CD14-positive monocyte (primary cell): Measurements from ENCODE around the gene HYDIN. TPM values are rescaled to one million over a fixed set of nuclear protein-coding genes. Genes with fewer than 3 reads are reported as not detected.

Experiments used
- DNase-seq, 3 donors: peaks; one replicate each; pipeline ENCODE4 v3.0.0-alpha.2; 2011 to 2022
- H2AFZ ChIP-seq: 2 replicates; pipeline ENCODE4 v1.6.0; 2012; ENCODE audit warnings: mild to moderate bottlenecking, low read depth, low read length, inconsistent platforms; ENCODE audit not compliant: insufficient read depth, poor library complexity, severe bottlenecking
- H3K27ac ChIP-seq, 2 donors: 1 replicate in 1 of 2; 2 replicates in 1 of 2; pipeline ENCODE4 v1.5.1; 2012 to 2013; ENCODE audit warnings: low read length in 2 of 2, control low read depth in 1 of 2, inconsistent platforms in 1 of 2, low read depth in 1 of 2, mild to moderate bottlenecking in 1 of 2
- H3K27me3 ChIP-seq, 2 donors: one replicate each; pipeline versions ENCODE4 v1.6.0 to v1.6.1; 2011 to 2013; ENCODE audit warnings: low read length in 2 of 2; ENCODE audit not compliant: control insufficient read depth in 2 of 2, insufficient read depth in 2 of 2
- H3K36me3 ChIP-seq, 2 donors: replicated peaks in 1 of 2; 1 replicate in 1 of 2; 2 replicates in 1 of 2; pipeline versions ENCODE4 v1.5.1 to v1.6.1; 2012 to 2013; ENCODE audit warnings: low read length in 2 of 2, control low read depth in 1 of 2, inconsistent platforms in 1 of 2, mild to moderate bottlenecking in 1 of 2; ENCODE audit not compliant: insufficient read depth in 2 of 2, control insufficient read depth in 1 of 2
- H3K4me1 ChIP-seq, 2 donors: 1 replicate in 1 of 2; 2 replicates in 1 of 2; pipeline versions ENCODE4 v1.5.1 to v1.6.1; 2012 to 2013; ENCODE audit warnings: low read length in 2 of 2, control low read depth in 1 of 2, inconsistent platforms in 1 of 2, mild to moderate bottlenecking in 1 of 2, moderate library complexity in 1 of 2; ENCODE audit not compliant: insufficient read depth in 2 of 2, control insufficient read depth in 1 of 2
- H3K4me2 ChIP-seq: replicated peaks from 2 replicates; pipeline ENCODE3; 2012; ENCODE audit warnings: low read length, moderate library complexity, mild to moderate bottlenecking; ENCODE audit not compliant: poor library complexity, severe bottlenecking; ENCODE audit errors: extremely low read depth
- H3K4me3 ChIP-seq, 3 experiments: fragments of 200-600 bp in 1 of 3; sonication (generic) in 1 of 3; replicated peaks in 1 of 3; 1 replicate in 2 of 3; 2 replicates in 1 of 3; pipeline ENCODE4 v1.5.1; 2011 to 2013; ENCODE audit warnings: low read length in 3 of 3, mild to moderate bottlenecking in 3 of 3, control low read depth in 2 of 3, low read depth in 2 of 3, inconsistent platforms in 1 of 3, moderate library complexity in 1 of 3
- H3K79me2 ChIP-seq: 2 replicates; pipeline ENCODE4 v1.6.0; 2012; ENCODE audit warnings: mild to moderate bottlenecking, control low read depth, inconsistent platforms, low read length, moderate library complexity; ENCODE audit not compliant: insufficient read depth
- H3K9ac ChIP-seq: 2 replicates; pipeline ENCODE4 v1.6.0; 2017; ENCODE audit warnings: low read length, mild to moderate bottlenecking; ENCODE audit not compliant: insufficient read depth, poor library complexity, severe bottlenecking
- H3K9me3 ChIP-seq, 2 donors: replicated peaks in 1 of 2; 1 replicate in 1 of 2; 2 replicates in 1 of 2; pipeline versions ENCODE4 v1.5.1 to v1.6.1; 2012 to 2013; ENCODE audit warnings: low read length in 2 of 2, control low read depth in 1 of 2; ENCODE audit not compliant: control insufficient read depth in 1 of 2, insufficient read depth in 1 of 2
- H4K20me1 ChIP-seq: 2 replicates; pipeline ENCODE4 v1.6.0; 2012; ENCODE audit warnings: mild to moderate bottlenecking, low read length, control low read depth, moderate library complexity; ENCODE audit not compliant: insufficient read depth
- H3K27ac Mint-ChIP-seq, 7 donors: one replicate each; pipeline ENCODE4 v1.8.0; 2020; ENCODE audit warnings: mild to moderate bottlenecking in 7 of 7, mixed read lengths in 7 of 7, moderate library complexity in 6 of 7, inconsistent platforms in 2 of 7
- H3K27me3 Mint-ChIP-seq, 3 donors: one replicate each; pipeline ENCODE4 v1.8.0; 2021 to 2022; ENCODE audit warnings: low read depth in 3 of 3, mild to moderate bottlenecking in 3 of 3, mixed read lengths in 3 of 3, moderate library complexity in 3 of 3, inconsistent platforms in 1 of 3
- H3K36me3 Mint-ChIP-seq, 2 donors: one replicate each; pipeline ENCODE4 v1.8.0; 2020; ENCODE audit warnings: mixed read lengths in 2 of 2, inconsistent platforms in 1 of 2, mild to moderate bottlenecking in 1 of 2
- H3K4me1 Mint-ChIP-seq: one replicate; pipeline ENCODE4 v1.8.0; 2020; ENCODE audit warnings: mild to moderate bottlenecking, mixed read lengths
- H3K4me3 Mint-ChIP-seq, 2 donors: one replicate each; pipeline ENCODE4 v1.8.0; 2020; ENCODE audit warnings: mild to moderate bottlenecking in 2 of 2, mixed read lengths in 2 of 2, moderate library complexity in 1 of 2
- H3K9me3 Mint-ChIP-seq, 7 donors: one replicate each; pipeline ENCODE4 v1.8.0; 2020 to 2022; ENCODE audit warnings: mixed read lengths in 7 of 7, mild to moderate bottlenecking in 6 of 7, moderate library complexity in 6 of 7, inconsistent platforms in 2 of 7
- WGBS: methylation state at CpG from one replicate; pipeline ENCODE4 v1.1.5; 2013; ENCODE audit warnings: missing lambda C conversion rate; ENCODE audit not compliant: insufficient coverage; 5-methylcytosine and 5-hydroxymethylcytosine counted together
- intact Hi-C, 2 donors: fragments of 100-400 bp; cut with micrococcal nuclease; formaldehyde crosslinking; loops; one replicate each; pipeline versions ENCODE4 v1.15.0 to v1.15.1; 2023
- polyA plus RNA-seq, 3 donors: library from polyadenylated mRNA; depleted of rRNA in 1 of 3; unstranded in 2 of 3; stranded (reverse) in 1 of 3; fragments of 300-500 nt in 2 of 3; fragments of >200 nt in 1 of 3; fragmentation: Illumina TruSeq in 2 of 3; gene quantifications; 1 replicate in 2 of 3; 2 replicates in 1 of 3; pipeline ENCODE4 v1.2.3, GENCODE V29; 2012 to 2021
- TF ChIP-seq, protein P1 (sequence below): fragments of 200-600 bp; IDR thresholded peaks from one replicate; pipeline ENCODE4 v1.8.0; 2022; ENCODE audit warnings: antibody characterized with exemption, mild to moderate bottlenecking

Gene HYDIN
- polyA plus RNA-seq, 3 donors = not detected

DNA sequence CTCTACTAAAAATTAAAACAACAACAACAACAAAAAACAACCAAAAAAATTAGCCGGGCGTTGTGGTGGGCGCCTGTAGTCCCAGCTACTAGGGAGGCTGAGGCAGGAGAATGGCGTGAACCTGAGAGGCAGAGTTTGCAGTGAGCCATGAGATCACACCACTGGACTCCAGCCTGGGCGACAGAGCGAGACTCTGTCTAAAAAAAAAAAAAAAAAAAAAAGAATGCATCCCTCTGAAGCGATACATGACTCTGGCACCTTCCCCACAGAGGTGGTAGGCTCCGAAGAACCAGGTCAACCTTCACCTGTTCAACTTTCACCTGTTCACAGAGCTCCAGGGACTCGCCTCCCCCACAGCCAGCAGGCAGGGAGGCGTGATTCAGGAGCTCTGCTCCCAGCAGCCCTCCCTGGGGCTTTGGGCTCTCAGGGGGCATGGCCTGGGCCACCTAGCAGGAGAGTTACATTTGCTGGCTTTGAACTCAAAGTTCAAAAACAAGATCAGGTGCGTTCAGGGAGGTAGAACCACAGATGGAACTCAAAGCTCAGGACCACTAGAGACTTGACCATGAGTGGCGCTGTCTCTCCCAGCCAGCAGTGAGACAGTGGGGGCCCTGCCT lies 435.1 kb downstream of the HYDIN start:
- TF ChIP-seq, protein P1, sequence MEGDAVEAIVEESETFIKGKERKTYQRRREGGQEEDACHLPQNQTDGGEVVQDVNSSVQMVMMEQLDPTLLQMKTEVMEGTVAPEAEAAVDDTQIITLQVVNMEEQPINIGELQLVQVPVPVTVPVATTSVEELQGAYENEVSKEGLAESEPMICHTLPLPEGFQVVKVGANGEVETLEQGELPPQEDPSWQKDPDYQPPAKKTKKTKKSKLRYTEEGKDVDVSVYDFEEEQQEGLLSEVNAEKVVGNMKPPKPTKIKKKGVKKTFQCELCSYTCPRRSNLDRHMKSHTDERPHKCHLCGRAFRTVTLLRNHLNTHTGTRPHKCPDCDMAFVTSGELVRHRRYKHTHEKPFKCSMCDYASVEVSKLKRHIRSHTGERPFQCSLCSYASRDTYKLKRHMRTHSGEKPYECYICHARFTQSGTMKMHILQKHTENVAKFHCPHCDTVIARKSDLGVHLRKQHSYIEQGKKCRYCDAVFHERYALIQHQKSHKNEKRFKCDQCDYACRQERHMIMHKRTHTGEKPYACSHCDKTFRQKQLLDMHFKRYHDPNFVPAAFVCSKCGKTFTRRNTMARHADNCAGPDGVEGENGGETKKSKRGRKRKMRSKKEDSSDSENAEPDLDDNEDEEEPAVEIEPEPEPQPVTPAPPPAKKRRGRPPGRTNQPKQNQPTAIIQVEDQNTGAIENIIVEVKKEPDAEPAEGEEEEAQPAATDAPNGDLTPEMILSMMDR = no peak
- H3K4me1 Mint-ChIP-seq = peaks cover 35% of the 10 kb centered on the region
- WGBS = 92% methylated on average over 9 of the region's 12 CpGs

DNA sequence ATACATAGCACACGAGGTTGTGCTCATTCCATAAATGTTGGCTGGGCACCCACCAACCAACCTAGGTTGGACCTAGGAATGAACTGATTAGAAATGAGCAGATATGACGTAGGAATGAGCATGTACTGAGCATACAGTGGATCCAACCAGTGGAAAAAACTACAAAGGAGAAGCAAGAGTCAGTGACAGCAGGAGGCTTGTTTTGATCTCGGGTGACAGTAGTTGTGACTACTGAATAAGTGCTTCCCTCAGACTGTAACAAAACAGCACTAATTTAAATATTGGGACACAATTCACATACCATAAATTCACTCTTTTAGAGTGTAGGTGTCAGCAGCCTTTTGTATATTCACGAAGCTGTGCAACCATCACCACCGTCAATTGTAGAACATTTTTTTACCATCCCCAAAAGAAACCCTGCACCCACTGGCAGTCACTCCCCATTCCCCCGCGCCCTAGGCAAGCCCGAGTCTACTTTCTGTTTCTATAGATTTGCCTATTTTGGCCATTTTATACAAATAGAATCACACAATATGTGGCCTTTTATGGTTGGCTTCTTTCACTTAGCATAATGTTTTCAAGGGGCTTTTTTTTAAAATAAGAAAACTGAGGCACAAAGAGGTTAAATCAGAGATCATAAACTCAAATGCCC lies 436.5 kb downstream of the HYDIN start:
- Mint-ChIP-seq H3K4me1 (peaks cover 22% of the 10 kb centered on the region), H3K27me3 (no peaks in the 10 kb centered on the region), H3K36me3 (peaks cover 33 to 43% of the 10 kb centered on the region in 2 donors), H3K27ac (peak overlapping the region in 1 of 7 donors; percentile 52), H3K9me3 (no peaks in the 10 kb centered on the region), H3K4me3 (no peak overlapping the region)
- TF ChIP-seq, protein P1 = no peak
- no peak for DNase-seq
- Histone ChIP-seq H2AFZ (no peak overlapping the region), H3K9me3 (no peaks in the 10 kb centered on the region), H3K79me2 (peaks cover 90% of the 10 kb centered on the region), H3K4me2 (no peak overlapping the region), H3K27me3 (no peaks in the 10 kb centered on the region), H3K4me1 (peaks cover 4 to 17% of the 10 kb centered on the region in 2 donors), H3K27ac (no peak overlapping the region), H3K4me3 (no peak overlapping the region), H4K20me1 (peaks cover 100% of the 10 kb centered on the region), H3K9ac (no peak overlapping the region), H3K36me3 (peaks cover 6 to 43% of the 10 kb centered on the region in 2 donors)
- intact Hi-C loops = no loop called here
- WGBS = 100% methylated on average over 4 of the region's 8 CpGs

More for the DNA sequence above, 435.1 kb downstream of the HYDIN start:
- H3K36me3 ChIP-seq = peaks cover 4 to 32% of the 10 kb centered on the region in 2 donors
- no peak overlapping the region for H3K4me3 ChIP-seq
- peaks cover 86% of the 10 kb centered on the region for H4K20me1 ChIP-seq
- H2AFZ ChIP-seq = no peak overlapping the region
- H3K4me2 ChIP-seq = no peak overlapping the region
- H3K36me3 Mint-ChIP-seq = peaks cover 26 to 32% of the 10 kb centered on the region in 2 donors
- no peak for DNase-seq
- no peak overlapping the region for H3K27ac ChIP-seq
- H3K9ac ChIP-seq = no peak overlapping the region
- H3K79me2 ChIP-seq = peaks cover 100% of the 10 kb centered on the region
- no peak overlapping the region for H3K4me3 Mint-ChIP-seq
- H3K9me3 Mint-ChIP-seq = no peaks in the 10 kb centered on the region
- peaks cover 15 to 32% of the 10 kb centered on the region in 2 donors for H3K4me1 ChIP-seq
- H3K27me3 ChIP-seq = no peaks in the 10 kb centered on the region
- no peaks in the 10 kb centered on the region for H3K9me3 ChIP-seq
- intact Hi-C loops = no loop called here
- H3K27ac Mint-ChIP-seq = peak overlapping the region in 2 of 7 donors; percentile 4 to 75
- H3K27me3 Mint-ChIP-seq = no peaks in the 10 kb centered on the region
